ENCODE data around the gene C20orf141.

C20orf141 gene

DNA sequence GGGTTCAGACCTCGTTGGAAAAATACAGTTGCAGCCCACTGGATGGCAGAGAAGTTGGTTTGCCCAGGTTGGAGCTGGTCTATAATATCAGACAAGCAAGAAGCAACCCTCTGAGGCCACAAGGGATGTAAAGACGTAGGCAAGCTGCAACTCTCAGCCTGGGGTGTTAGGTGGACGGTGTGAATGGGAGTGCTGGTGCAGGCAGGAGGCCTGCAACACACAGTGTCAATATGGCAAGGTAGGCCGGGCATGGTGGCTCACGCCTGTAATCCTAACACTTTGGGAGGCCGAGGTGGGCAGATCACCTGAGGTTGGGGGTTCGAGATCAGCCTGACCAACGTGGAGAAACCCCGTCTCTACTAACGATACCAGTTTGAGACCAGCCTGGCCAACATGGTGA, 36.3 kb downstream of the C20orf141 start:
- no peak for DNase-seq

DNA sequence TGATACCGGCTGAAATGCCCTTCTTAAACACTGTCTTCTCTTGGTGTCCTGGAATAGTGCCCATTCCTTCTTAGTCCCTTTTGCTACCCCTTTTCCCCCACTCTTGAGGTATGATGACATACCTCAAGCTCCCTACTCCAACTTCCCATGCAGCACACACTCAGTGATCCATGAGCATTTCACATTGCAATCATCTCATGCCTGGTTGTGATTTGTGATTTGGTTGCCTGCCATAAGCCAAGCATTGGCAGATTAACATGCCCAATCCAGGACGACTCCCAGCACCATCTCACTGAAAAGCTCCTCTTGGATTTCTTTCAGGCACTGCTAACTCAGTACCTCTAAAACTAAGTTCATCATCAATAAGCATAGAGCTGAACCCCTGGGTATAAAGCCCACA, 43.8 kb downstream of the C20orf141 start:
- no peak for DNase-seq

DNA sequence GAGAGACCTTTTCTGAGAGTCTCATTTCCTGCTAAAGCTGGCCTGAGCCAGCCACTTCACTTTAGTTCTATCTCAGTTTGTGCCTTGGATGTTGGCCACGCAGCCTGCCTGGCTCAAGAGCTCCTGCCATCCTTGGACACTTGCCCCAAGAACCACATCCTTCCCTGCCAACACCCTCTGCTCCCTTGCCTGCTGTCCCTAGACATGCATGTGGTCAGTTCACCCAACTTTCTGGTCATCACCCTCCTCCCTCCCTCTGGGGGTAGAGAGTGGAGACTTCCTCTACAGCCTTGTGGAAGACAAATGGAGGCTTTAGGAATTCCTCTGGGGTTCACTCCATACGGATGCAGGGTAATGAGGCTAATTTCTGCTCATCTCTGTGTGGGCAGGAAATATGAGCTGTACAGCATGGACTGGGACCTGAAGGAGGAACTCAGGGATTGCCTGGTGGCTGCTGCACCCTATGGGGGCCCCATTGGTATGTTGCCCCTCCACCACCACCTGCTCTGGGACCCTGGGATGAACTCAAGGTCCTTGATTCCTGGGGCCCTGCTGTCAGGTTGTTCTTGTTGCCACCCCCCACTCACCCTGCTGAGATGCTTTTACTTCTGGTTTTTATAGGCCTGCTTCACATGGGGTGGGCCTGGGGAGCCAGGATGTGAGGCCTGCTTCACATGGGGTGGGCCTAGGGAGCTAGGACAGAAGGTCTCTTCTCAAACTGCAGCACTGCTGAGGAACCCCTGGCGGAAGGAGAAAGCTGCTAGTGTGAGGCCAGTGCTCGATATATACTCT, 44.7 kb downstream of the C20orf141 start:
- no peak for DNase-seq

DNA sequence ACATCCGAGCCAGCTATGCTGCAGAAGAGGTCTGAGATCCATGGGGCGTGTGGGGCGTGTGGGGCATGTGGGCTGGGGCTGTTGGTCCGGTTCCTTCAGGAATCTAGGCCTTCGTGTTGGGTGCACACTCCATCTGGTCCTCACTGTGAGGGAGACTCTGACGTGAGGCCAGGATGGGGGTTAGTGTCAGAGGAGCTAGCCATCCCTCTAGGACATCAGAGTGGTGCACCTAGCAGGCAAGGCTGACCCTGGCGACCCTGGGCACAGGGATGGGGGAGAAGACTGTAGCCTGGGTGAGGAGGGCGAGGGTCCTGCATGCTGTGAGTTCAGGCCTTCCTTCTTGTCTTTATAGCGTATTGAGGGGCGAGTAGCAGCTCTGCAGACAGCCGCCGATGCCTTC, 49.8 kb downstream of the C20orf141 start:
- no peak for DNase-seq

DNA sequence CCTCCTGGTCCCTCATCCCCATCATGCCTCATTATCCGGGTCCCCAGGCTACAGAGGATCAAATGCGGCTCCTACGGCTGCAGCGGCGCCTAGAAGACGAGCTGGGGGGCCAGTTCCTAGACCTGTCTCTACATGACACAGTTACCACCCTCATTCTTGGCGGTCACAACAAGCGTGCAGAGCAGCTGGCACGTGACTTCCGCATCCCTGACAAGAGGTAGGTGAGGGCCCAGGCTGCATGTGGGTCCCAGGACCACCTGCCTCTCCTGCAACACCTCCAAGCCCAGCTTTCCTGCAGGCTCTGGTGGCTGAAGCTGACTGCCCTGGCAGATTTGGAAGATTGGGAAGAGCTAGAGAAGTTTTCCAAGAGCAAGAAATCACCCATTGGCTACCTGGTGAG, 50.3 kb downstream of the C20orf141 start:
- DNase-seq = no peak
